Epidermal melanocyte (primary cell): ENCODE data around the gene AKAP13.

ENCODE experiments used
- DNase-seq: peaks from one replicate; pipeline ENCODE4 v3.0.0; 2011; ENCODE audit warnings: low spot score; ENCODE audit not compliant: insufficient read length

AKAP13 gene

GRCh38 chr15:85496551-85497171 is 116.3 kb downstream of the AKAP13 start:
- DNase-seq = no peak

GRCh38 chr15:85497172-85497569 is 116.8 kb downstream of the AKAP13 start:
- DNase-seq = no peak

GRCh38 chr15:85498471-85498870 is 118.1 kb downstream of the AKAP13 start:
- DNase-seq = no peak

- DNase-seq = no peak
Observed at GRCh38 chr15:85499371-85499887, 119.0 kb downstream of the AKAP13 start.

- DNase-seq = no peak
Observed at GRCh38 chr15:85500060-85500708, 119.8 kb downstream of the AKAP13 start.

GRCh38 chr15:85500729-85501128 is 120.3 kb downstream of the AKAP13 start:
- DNase-seq = no peak

- no peak for DNase-seq
Observed at GRCh38 chr15:85501574-85501973, 121.2 kb downstream of the AKAP13 start.

GRCh38 chr15:85503151-85503799 is 122.9 kb downstream of the AKAP13 start:
- DNase-seq = no peak

- DNase-seq = no peak
Observed at GRCh38 chr15:85504749-85505676, 124.6 kb downstream of the AKAP13 start.

GRCh38 chr15:85507114-85507513 is 126.7 kb downstream of the AKAP13 start:
- no peak for DNase-seq

GRCh38 chr15:85509973-85510372 is 129.6 kb downstream of the AKAP13 start:
- DNase-seq = no peak

GRCh38 chr15:85514413-85514812 is 134.0 kb downstream of the AKAP13 start:
- no peak for DNase-seq

- DNase-seq = no peak
Observed at GRCh38 chr15:85515212-85515611, 134.8 kb downstream of the AKAP13 start.

GRCh38 chr15:85517086-85517485 is 136.7 kb downstream of the AKAP13 start:
- no peak for DNase-seq

- DNase-seq = no peak
Observed at GRCh38 chr15:85518979-85519761, 138.8 kb downstream of the AKAP13 start.

GRCh38 chr15:85520650-85521049 is 140.2 kb downstream of the AKAP13 start:
- no peak for DNase-seq

- no peak for DNase-seq
Observed at GRCh38 chr15:85523530-85523929, 143.1 kb downstream of the AKAP13 start.

- no peak for DNase-seq
Observed at GRCh38 chr15:85525755-85526154, 145.4 kb downstream of the AKAP13 start.

GRCh38 chr15:85527895-85528294 is 147.5 kb downstream of the AKAP13 start:
- DNase-seq = no peak

GRCh38 chr15:85530079-85530478 is 149.7 kb downstream of the AKAP13 start:
- no peak for DNase-seq

- DNase-seq = no peak
Observed at GRCh38 chr15:85531083-85531482, 150.7 kb downstream of the AKAP13 start.
